NCI-H1048 (cell line): Measurements from ENCODE around the gene MPI.
A peak's percentile ranks its signal among the peaks of the same experiment; 100 is the strongest.
"Not testable (repeated sequence)": the region's sequence is repeated elsewhere in the genome, so short reads cannot be mapped to it uniquely, and the experiment has no call there.

ENCODE experiments used
- DNase-seq: peaks from one replicate; lab custom pipeline; 2025; lab: John Stamatoyannopoulos, UW

MPI gene

DNA sequence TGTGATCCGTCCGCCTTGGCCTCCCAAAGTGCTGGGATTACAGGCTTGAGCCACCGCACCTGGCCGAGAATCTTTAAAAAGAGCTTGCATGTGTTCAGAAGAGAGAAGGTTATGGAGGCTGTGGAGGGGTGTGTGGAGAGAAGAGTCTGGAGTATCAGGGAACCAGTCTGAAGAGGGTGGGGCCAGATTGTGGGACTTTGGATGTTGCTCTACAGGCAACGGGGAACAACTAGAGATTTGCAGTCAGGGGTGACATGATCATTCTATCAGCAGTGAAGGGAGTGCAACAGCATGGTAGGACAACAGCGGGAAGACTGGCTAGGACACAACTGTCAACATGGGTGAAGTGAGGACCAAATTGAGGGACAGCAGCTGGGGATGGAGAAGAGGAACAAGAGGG, 25.5 kb upstream of the MPI start:
- no peak for DNase-seq

DNA sequence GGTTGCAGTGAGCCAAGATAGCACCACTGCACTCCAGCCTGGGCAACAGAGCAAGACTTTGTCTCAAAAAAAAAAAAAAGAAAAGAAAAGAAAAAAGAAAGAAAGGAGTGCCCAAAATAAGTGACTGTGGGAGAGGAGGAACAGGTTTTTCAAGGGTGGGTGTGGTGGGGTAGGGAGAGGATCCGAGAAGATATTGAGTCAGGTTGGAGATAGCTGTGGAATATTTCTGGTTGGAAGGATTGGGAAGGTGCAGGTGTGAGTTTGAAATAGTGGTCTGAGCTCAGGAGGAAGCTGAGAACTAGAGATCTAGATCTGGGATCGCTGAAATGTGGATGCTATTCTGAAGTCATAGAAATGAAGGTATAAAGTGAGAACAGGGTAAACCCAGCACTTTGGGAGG, 24.5 kb upstream of the MPI start:
- no peak for DNase-seq

DNA sequence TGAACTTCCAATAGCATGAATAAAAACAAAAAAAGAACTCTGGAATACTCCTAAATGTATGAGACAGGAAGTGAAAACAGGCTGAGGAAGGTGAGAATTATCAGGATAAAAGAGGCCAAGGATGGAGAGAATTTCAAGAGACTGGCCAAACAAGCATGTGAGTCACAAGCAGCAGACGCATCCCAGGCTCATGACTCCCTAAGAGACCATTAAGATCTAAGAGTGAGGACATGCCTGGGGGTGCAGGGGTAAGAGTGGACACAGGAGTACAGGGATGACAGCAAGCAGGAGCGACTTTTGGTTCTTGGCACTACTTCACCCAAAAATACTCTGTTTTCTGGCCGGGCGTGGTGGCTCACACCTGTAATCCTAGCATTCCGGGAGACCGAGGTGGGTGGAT, 23.8 kb upstream of the MPI start:
- no peak for DNase-seq

DNA sequence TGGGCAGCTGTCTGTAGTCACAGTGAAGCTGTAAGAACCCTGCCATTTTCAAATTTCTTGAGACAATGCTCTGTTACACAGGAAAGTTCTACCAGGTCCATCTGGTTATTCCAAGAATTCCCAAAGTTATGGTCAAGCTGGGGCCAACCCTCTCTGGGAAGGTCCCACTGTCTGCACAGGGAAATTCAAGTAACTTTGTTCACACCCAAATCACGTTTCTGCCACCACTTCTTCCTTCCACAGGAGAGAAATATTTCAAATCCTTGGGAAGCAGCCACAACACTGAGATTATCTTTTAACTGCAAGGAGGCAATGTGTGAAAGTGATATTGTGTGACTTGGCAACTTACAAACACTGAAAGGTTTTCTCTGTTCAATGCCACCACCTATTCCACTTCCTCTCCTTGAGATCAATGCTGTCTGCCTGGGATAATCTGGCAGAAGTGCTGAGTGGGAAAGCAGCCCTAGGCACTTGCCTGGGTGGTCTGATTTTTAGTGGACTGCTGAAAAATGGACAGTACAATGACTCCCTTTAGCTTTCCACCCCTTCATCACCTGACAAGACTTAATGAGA, 22.3 kb upstream of the MPI start:
- DNase-seq: no peak

DNA sequence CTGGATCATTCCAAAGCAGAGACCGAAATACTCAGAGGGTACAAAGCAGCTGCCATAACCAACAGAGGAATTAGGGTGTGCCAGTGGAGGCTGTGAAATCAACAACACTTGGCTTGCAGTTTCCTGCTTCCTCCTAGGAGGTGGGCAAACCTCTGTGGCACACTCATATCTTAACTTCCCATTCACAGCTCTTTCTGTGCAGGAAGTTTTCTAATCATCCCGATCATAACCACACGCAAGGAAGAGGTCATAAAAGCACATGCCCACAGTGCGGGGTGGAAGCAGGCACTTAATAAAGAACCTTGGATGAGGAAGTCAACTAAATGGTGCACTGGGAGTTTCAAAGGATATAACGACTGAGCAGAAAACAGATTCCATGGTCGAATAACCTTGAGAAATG, 21.8 kb upstream of the MPI start:
- DNase-seq: no peak

DNA sequence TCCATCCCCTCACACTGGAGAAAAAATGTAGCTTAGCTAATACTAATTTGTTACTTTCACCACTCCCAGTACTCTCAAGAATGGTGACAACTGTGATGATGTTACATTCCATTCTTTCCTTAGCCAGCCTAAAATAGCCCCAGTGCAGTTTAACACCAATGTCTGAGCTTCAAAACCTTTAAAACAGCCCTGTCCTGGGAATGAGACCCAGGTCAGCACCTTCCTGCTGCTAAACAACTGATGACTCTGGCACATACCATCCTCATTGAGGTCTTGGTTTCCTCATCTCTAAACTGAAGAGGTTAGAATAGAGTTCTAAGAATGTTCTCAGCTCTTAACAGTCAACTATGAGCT, 20.5 kb upstream of the MPI start:
- DNase-seq: no peak

DNA sequence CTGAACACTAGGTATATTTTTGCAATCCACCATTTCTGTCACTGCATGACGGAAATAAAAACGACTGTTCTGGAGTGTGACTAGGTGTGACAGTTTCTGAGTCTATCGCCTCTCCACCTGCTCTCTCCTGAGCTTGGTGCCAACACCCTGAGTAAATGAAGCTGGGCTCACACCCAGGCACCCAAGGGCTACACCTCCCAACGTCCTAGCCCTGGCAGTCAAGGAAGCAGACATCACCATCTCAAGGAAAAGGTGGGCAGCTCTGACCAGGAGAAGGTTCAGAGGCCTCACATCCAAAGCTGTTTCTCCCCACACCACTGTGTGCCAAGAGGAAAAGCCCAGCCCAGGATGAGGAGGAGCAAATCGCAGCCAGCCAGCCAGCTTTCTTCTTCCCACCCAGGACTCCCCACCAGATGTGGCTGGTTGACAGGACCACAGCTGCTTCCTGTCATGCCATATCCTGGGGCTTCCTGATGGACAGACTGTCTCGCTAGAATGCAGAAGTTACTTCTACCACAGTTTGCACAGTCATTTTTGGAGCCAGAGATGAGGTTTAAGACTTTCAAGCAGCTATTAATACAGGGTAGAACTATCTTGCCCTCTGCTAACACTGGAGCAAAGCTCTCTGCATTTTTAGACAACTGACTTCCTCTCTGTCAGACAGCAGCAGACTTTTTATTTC, 20.0 kb upstream of the MPI start:
- DNase-seq: no peak

DNA sequence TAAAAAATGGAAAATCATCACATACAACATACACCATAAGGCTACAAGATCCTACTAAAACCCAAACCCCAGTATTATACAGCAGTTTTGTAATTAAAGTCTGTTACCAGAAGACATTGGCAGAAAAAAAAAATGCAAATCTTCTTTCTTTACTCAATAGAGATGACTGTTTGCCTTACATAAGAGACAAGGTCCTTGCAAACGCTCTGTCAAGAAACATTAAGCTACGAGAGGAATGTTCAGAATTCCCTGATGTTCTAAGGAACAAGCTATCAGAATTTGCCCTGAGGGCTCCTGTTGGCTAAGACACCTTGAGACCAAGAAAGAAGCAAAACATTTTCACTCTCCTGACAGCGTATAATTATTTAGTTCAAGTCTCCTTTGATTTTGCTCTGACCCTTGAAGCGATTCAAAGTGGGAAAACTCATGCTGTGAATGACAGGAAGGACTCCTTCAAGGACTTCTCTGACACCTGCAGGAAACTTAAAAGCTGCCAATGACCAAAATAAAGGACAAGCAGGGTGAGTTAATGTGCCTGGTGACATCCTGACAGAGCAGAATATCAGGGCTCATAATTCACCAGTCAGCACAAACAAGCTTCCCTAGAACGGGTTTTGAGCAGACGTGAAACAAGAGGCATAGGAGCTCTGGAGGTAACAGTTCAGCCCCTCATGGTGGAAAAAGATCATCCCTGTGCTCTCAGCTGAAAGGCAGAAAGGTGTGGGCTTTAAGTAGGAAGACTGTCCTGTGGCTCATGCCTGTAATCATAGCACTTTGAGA, 19.2 kb upstream of the MPI start:
- DNase-seq: no peak

DNA sequence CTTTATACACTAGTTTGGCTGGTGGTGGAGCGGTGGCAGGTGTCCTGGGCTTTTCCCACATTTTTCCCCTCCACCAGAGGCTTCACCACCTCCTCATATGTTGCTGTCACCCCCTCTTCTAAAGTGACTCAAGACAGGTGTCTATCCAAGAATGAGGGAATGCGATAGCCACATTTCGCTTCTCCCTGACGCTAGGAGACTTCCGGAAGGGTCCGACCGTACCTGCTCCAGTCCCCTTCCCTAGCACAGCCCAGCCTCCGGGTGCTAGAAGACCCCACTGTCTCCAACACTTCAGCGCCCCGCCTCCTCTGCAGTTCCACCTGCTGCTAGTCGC, 17.2 kb upstream of the MPI start:
- no peak for DNase-seq

DNA sequence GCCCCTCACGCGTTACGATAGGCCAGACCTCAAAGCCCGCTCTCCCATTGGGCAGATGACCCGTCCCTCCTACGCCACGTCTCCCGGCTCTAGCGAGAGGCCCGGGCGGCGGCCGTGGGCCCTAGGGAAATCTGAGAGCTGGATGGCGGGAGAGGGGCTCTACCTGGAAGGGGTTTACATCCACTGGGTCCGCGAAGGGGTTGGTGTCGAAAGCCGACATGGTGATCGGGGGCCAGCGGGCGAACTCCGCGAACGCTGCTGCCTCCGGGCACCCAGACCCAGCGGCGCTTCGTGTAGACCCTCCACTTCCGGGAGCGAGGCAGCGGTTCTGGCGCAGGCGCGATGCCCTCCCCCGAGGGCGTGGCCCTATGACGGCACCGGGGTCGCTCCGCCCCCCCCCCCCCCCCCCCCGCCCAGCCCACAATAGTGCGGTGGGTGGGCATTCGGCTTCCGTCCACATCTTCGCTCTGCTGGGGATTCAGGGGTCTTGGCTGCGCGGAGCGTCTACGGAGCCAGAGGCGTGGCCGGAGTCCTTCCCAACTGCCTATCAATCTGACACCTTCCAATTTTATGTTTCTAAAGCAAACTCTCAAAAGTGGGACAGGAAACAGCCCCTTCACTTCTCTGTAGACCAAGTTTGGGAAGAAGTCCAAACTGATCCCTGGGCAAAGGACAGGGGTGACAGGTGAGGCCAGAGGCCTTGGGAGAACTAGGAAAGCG, 16.6 kb upstream of the MPI start, which contains the start of gene SCAMP2:
Gene SCAMP2 (minus strand): TSS at position 330 of the 720 bp plus-strand sequence. CDS start 110 bp downstream, at position 220.
- peak; percentile 90 for DNase-seq

DNA sequence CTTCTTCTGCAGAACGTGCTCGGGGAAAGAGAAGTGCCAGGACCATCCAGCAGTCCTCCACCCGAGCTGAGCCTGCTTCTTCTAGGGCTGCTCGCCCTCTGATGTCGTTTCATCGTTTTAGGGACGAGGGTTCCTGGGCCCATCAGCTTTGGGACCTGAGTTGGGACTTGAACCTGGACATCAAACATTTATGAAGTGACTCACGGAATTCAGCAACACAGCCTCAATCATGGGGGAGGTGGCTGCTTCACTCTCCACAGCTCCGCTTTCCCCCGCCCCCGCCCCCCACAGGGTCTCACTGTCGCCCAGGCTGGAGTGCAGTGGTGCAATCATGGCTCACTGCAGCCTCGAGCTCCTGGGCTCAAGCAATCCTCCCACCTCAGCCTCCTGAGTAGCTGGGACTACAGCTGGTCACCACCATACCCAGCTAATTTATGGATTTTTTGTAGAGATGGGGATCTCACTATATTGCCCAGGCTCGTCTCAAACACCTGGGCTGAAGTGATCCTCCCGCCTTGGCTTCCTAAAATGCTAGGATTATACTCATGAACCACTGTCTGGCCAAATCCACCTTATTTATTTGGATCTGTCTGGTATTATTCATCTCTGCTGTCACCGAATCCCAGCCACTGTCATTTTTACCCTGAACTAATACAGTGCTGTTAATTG, 16.0 kb upstream of the MPI start:
- no peak for DNase-seq

DNA sequence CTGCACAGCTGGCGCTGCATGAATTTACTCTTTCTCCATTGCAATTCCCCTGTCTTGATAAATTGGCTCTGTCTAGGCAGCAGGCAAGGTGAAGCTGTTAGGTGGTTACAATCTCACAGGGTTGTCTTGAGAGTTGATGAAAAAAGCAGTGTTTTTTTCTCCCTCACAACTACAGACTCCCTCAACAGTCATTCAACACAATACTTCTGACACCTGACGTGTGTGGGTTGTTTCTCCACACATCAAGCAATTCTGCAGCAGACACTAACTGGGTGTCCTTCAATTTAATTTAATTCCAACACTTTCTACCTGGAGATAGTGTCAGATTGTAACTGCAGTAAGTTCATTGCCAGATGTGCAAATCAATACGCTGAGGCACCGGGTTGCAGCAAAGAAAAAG, 11.6 kb upstream of the MPI start:
- DNase-seq: no peak

DNA sequence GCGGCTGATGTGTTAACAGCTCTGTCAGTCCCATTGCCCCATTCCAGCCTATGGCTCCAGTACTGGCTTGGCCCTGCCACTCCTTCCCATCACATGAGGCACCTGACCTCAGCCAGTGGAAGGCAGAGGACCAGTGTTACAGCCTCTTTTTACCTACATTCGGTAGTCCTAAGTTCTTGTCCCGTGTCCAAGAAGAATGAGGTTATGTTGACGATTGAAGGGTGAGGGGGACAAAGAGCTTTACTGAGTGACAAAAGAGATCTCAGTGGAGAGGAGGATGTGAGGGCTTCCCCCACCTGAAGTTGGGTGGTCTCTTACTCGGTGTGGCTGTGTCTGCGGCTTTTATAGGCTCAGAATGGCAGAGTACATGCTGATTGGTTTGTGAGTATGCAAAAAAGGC, 7.3 kb upstream of the MPI start:
- DNase-seq: no peak

DNA sequence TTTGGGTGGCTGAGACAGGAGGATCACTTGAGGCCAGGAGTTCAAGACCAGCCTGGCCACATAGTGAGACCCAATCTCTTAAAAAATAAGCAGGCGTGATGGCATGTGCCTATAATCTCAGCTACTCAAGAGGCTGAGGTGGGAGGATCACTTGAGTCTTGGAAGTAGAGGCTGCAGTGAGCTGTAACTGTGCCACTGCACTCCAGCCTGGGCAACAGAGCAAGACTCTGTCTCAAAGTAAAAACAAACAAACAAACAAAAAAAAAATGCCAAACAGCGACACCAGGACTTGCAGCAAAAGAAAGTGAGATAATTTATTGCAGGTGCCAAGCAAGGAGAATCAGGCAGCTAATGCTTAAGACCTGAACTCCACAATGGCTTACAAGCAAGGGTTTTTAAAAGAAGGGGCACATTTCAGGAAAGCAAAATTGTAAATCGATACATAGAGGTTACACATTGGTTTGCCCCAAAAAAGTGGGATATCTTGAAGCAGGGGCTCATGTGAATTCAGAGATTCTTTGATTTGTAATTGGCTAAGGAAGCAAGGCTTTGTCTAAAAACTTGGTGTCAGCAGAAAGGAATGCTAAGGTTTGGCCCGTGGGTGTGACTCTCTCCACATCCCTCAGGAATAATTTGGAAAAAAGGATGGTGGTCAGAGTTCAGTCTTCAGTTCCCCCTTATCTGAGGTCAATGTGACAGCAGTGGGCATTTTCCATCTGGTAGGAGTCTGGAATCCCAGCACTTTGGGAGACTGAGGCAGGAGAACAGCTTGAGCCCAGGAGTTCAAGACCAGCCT, 5.2 kb upstream of the MPI start:
- DNase-seq: no peak

DNA sequence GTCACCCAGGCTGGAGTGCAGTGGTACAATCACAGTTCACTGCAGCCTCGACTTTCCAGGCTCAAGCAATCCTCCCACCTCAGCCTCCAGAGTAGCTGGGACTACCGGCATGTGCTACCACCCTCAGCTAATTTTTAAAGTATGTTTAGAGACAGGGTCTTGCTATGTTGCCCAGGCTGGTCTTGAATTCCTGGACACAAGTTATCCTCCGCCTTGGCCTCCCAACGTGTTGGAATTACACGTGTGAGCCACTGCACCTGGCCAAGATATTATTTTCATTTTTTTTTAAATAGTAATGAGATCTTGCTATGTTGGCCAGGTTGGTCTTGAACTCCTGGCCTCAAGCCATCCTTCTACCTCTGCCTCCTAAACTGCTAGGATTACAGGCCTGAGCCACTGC, 4.4 kb upstream of the MPI start:
- DNase-seq: no peak

DNA sequence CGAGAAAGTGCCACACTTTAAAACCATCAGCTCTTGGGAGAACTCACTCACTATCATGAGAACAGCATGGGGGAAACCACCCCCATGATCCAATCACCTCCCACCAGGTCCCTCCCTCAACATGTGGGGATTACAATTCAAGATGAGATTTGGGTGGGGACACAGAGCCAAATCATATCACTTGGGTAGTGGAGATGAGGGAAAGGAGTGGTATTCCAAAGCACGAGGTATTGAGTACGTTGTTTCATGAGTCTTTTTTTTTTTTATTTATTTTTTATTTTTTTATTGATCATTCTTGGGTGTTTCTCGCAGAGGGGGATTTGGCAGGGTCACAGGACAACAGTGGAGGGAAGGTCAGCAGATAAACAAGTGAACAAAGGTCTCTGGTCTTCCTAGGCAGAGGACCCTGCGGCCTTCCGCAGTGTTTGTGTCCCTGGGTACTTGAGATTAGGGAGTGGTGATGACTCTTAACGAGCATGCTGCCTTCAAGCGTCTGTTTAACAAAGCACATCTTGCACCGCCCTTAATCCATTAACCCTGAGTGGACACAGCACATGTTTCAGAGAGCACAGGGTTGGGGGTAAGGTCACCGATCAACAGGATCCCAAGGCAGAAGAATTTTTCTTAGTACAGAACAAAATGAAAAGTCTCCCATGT, 2.2 kb upstream of the MPI start:
- DNase-seq: not testable (repeated sequence)

DNA sequence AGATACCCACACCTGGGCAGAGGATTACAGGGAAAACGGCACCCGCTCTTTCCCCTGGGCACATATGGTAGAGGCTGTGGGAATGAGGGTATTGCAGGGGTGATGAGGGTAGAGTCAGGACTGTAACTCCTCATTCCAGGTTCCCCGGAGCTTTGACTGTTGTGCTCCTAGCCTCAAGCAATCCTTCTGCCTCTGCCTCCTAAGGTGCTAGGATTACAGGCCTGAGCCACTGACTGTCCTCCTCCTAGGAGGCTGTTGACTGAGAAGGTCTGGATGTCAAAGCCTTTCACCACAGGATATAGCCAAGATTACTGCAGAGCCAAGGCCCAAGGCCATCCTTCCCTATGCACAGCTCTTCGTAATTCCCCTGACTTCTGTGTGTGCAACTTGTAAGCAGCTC, 1.1 kb upstream of the MPI start:
- no peak for DNase-seq

DNA sequence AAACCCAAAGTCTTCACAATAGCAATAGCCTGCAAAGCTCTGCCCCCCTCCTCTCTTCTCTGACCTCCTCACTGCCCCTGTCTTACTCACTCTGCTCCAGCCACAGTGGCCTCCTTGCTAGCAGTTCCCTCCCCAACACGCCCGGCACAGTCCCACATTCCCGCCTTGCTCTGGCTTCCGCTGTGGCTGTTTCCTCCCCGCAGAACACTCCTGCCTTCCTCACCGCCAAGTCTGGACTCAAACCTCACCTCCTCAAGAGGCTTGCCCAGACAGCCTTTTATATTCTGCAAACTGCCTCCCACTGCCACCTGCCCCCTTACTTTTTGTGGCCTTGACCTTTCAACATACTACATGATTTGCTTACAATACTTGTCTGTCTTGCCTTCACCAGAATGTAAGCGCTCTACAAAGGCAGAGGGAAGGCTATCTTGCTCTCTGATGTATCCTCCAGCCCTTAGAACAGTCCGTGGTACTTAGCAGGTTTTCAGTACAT, 406 bp upstream of the MPI start:
- DNase-seq: no peak

DNA sequence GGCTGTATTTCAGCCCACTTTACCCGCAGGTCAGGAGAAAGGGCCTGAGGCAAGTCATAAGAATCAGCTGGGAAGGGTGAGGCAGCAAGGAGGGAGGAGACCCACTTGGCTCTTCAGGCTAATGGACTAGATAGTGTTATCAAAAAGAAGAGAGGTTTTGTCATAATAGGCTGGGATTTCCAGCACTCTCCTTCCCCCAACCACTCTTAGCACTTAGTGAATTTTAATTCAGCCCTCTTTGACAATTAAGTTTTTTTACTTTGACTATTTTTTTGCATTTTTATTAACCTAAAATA, 771 bp downstream of the MPI start:
- no peak for DNase-seq

DNA sequence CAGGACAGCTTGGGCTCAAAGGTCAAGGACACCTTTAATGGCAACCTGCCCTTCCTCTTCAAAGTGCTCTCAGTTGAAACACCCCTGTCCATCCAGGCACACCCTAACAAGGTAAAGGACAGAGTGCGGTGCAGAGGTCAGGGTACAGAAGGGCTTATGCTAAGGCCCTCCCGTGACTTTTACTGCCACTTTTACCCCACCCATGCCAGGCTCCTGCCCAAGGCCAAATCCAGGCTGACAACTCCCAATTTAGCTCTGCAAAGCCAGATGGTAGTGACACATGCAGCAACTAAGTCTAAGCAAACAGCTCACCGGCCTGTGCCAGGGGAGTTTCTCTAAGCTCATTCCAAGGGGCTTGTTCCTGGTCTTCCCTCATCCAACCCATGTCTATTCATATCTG, 1.6 kb downstream of the MPI start:
- DNase-seq: no peak

DNA sequence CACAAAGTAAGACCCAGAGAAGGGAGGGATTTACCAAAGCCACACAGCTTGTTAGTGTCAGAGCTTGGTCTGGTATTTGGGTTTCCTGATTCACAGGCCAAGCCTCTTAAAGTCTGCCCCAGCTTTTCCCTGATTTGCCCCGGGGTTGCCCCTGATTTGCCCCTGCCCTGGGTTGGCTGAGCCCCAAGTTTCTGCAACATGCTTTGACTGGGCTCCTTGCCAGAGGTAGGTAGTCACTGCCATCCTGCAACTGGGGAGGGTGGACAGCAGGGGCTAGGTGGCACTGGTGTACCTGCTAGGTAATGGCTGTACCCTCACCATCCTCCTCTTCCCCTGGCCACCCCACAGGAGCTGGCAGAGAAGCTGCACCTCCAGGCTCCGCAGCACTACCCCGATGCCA, 2.5 kb downstream of the MPI start:
- no peak for DNase-seq
